GM12892 (cell line): ENCODE measurements around the gene MAN1B1.

Source experiments
- DNase-seq: peaks from one replicate; pipeline ENCODE4 v3.0.0; 2011; ENCODE audit not compliant: insufficient read length
- FAIRE-seq: peaks from 2 replicates; lab custom pipeline; 2011; peaks lifted over from hg19 to GRCh38; lab: Jason Lieb, UNC
- POLR2A ChIP-seq: IDR thresholded peaks from 2 replicates; pipeline ENCODE4 v1.6.1; 2011; ENCODE audit warnings: low read depth, low read length, control low read depth
- POLR2AphosphoS5 ChIP-seq: IDR thresholded peaks from 2 replicates; pipeline ENCODE4 v1.6.1; 2011; ENCODE audit warnings: low read depth, low read length, control low read depth
- TAF1 ChIP-seq: IDR thresholded peaks from 2 replicates; pipeline ENCODE4 v1.6.1; 2011; ENCODE audit warnings: low read depth, mild to moderate bottlenecking, control low read depth, low read length, borderline replicate concordance

Gene MAN1B1

DNA sequence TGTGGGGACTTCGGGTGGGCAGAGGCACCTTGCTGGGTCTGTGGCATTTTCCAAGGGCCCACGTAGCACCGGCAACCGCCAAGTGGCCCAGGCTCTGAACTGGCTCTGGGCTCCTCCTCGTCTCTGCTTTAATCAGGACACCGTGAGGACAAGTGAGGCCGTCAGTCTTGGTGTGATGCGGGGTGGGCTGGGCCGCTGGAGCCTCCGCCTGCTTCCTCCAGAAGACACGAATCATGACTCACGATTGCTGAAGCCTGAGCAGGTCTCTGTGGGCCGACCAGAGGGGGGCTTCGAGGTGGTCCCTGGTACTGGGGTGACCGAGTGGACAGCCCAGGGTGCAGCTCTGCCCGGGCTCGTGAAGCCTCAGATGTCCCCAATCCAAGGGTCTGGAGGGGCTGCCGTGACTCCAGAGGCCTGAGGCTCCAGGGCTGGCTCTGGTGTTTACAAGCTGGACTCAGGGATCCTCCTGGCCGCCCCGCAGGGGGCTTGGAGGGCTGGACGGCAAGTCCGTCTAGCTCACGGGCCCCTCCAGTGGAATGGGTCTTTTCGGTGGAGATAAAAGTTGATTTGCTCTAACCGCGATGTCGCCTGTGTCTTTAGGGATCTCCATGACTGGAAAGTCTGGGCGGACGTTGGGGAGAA lies 21.9 kb downstream of the MAN1B1 start:
- TF ChIP-seq POLR2AphosphoS5 = peak; percentile 13; the same call in 1 of the 2 replicates
- TF ChIP-seq TAF1 = no peak
- no peak for TF ChIP-seq POLR2A
- FAIRE-seq = no peak
- no peak for DNase-seq

DNA sequence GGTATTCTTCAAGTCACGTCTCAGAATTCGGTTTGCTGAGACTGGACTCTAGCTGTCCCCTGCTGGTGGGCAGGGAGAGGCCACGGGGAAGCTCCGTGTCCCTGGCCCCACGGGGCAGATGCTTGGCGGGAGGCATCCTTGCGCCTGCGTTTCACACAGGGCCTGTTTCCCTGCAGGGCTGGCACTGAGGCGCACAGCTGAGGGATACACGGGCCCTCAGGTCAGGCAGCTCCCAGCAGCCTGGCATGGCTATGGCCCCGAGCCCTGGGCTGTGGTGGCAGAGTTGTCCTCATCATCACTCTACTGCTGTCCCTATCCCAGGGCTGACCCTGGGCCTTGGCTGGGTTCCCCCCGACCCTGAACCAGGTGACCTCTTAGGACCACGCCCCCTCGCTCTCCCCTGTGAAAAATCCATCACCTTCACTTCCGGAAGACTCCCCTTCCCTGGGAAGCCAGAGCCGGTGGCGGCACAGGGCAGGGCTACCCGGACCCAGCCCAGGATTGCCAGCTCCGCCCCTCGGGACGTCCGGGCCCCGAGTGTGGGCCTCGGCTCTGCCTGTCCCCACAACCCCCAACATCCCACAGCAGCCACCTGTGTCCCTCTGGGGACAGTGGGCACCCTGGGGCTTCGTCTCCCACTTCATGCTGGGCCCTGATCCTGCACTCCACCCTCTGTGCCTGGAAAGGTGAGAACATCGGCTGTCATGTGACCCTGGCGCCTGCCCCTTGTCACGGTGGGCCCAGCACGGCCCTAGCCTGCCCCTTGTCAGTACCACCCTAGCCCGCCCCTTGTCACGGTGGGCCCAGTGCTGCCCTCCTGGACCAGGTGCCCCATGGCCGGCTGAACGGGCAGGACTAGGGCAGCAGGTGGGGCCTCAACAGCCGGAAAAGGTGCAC lies 22.7 kb downstream of the MAN1B1 start:
- no peak for FAIRE-seq
- DNase-seq = no peak
- TF ChIP-seq POLR2AphosphoS5 = no peak; the same call in 1 of the 2 replicates
- no peak for TF ChIP-seq TAF1
- TF ChIP-seq POLR2A = no peak

DNA sequence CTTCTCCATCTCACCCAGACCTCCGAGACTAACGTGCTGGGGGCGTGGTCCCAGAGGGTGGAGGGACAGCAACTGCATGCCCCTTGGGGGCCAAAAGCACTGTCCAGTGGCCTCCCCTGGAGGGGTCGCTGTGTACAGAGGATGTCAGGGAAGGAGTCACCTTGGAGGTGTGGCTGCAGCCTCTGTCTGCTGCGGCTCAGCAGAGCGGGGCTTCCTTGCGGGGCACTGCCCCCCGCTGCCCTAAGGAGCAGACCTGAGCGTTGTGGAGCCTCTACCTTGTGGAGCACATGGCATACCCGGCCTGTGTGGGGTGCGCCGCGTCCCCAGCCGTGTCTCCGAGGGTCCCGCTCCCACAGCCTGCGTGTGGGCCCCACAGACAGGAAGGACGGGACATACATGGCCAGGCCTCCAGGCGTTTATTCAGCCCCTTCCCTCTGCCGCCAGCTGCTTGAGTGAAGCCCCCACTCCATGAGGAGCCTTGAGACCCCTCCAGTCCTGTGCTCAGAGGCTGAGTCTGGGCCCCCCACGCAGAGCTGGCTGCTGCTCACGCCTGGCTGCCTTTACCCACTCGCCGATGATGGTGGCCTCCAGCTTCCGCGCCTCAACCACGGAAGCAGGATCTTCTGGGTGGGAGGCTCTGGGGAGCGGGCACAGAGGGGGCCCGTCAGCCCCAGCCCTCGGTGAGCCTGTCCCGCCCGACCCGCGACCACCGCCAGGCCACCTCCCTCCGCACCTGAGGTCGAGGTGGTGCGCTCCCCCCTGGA lies 23.5 kb downstream of the MAN1B1 start:
- FAIRE-seq (no peak), DNase-seq (no peak)
- TF ChIP-seq POLR2AphosphoS5 (no peak), POLR2A (no peak), TAF1 (no peak)

DNA sequence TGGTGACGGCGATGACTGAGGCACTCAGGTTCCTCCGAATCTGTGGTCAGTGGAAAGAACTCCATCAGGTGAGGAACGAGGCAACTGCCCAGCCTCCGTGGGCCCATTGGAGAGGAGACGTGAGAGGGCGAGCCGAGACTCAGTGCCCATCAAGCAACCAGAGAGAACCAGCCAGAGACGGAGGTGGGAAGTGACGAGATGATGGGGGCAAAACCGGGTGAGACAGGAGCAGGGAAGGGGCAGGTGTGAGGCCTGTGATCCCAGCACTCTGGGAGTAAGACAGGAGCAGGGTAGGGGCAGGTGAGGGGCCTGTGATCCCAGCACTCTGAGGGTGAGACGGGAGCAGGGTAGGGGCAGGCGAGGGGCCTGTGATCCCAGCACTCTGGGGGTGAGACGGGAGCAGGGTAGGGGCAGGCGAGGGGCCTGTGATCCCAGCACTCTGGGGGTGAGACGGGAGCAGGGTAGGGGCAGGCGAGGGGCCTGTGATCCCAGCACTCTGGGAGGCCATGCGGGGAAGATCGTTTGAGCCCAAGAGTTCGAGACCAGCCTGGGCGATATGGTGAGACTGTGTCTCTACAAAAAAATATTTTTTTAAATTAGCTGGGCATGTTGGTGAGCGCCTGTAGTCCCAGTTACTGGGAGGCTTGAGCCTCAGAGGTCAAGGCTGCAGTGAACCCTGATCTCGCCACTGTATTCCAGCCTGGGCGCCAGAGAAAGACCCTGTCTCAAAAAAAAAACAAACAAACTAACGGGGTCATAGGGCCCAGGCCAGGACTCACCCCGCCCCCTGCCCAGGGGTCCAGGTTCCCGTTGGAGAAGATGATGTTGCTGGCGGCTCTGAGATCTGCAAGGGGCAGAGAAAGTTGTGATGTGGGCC lies 24.4 kb downstream of the MAN1B1 start:
- TF ChIP-seq POLR2A = no peak
- TF ChIP-seq POLR2AphosphoS5 = no peak
- TF ChIP-seq TAF1 = no peak
- FAIRE-seq (no peak), DNase-seq (no peak)

DNA sequence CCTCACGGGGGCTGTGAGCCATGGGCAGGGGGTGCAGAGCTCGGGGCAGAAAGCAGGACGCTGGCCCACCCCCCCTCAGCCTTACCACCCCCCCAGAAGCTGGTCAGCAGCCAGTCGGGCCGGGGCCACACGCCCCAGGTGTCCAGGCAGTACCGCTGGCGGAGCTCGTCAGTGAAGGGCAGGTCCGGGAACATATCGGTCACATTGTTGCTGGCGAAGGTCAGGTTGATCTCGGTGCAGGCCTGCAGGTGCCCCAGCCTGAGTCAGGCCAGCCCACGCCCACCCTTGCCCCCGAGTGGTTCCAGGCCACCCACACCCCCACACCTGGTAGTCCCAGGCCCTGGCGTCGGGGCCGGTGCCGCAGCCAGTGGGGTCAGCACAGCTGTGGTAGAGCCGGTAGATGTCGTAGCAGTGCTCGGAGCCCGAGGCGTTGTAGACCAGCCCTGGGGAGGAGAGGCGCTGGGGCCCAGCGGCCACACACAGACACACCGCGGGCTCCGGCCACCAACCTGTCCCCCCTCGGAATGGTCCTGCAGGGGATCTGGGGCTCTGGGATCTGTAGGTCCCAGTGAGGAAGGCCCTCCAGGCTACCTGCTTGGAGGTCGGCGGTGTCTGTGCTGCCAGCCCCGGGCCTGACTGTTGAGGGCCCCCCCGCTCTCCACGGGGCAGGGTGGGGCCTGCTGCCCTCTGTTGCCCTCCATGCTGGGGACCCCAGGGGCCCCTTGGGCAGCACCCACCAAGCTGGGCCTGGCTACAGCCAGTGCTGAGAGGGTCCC lies 25.2 kb downstream of the MAN1B1 start:
- FAIRE-seq (no peak), DNase-seq (no peak)
- TF ChIP-seq POLR2A (no peak), POLR2AphosphoS5 (no peak), TAF1 (no peak)

DNA sequence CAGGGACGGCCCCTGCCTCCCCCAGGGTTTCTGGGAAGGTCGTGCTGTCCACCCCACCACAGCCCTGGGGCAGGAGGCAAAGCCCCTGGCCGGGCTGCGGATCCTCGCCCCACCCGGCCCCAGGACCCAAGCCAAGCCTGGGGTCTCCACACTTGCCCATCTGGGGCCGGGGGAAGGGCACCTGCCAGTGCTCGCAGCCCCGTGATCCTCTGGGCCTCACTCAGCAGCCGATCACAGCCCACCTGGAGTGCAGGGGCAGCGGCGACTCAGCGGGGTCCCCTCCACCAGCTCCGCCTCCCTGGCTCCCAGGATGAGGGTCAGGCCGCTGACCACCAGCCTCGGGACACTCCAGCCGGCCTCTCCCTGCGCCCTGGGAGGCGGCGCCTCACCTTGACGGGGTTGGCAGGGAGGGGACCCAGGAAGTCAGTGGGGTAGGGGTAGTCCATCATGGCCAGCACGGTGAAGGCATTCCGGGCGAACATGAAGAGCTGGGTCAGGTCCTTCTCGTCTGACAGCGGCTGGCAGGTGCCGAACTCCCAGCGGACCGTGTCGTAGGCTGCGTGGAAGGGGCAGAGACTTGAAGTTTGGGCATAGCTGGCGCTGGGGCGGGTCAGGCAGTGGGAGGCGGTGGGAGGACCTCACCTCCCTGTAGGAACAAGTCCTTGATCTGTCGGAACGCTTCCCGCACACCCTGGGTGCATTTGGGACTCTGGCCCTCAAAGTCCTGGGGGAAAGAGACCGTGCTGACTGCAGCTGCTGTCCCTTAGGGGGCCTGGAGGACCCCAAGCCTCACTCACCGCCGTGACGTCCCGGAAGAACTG lies 26.0 kb downstream of the MAN1B1 start:
- no peak for TF ChIP-seq POLR2AphosphoS5
- TF ChIP-seq POLR2A = no peak
- no peak for DNase-seq
- no peak for FAIRE-seq

DNA sequence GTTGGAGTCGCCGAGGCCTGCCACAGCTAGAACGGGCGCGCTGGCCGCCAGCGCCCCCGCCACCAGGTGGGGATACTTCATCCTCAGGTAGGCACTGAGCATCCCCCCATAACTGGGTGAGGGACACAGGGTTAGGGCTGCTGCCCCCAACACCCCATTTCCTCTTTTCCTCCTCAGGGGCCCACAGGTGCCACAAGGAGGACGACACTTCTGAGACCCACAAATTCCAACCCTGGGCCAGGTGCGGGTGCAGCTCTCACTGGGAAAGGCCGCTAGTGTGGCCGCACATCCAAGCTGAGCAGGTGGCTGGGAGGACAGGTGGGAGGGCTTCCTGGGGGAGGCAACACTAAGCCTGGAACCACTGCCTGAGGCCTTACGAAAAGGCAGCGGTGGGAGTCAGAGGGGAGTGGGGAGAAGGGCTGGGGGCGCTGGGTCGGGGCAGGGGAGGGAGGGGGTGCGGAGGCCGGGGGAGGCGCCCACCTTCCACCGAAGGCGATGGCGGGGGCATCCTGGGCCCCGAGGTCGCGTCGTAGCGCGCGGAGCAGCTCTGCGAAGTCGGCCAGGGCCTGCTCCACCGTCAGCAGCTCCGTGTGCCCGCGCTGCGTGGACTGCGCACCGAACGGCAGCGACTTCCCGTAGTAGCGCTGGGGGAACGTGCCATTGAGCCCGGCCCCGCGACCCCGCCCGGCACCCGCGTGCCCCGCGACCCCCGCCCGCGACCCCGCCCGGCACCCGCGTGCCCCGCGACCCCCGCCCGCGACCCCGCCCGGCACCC lies 26.8 kb downstream of the MAN1B1 start:
- DNase-seq (peak; percentile 77), FAIRE-seq (peak; percentile 36)
- TF ChIP-seq TAF1 (no peak), POLR2AphosphoS5 (no peak), POLR2A (no peak)

DNA sequence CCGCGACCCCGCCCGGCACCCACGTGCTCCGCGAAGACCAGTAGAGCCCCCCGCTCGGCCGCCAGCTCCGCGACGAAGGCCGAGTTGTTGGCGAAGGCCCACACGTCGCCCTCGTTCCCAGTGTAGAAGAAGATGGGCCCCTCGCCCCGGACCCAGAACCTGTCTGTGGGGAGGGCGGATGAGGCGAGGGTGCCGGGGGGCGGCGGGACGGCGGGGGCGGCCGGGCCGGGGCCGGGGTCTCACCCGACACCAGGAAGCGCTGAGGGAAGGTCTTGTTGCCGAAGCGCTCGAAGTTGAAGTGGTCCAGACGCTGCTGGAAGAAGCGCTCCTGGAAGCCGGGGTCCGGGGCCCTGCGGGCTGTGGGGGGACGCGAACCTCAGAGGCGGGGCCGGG lies 27.4 kb downstream of the MAN1B1 start:
- FAIRE-seq (no peak), DNase-seq (peak; percentile 67)
- TF ChIP-seq POLR2A (no peak), POLR2AphosphoS5 (no peak), TAF1 (no peak)
